Smooth muscle cell (in vitro differentiated cells): ENCODE measurements around the gene DOK5. TPM values are rescaled to one million over a fixed set of nuclear protein-coding genes. Genes with fewer than 3 reads are reported as not detected.

ENCODE experiments used
- DNase-seq: peaks from one replicate; lab custom pipeline; 2025; ENCODE audit not compliant: unreplicated experiment; lab: John Stamatoyannopoulos, UW
- H2AFZ ChIP-seq: fragments of 200-600 bp; sonication (generic); 2 replicates; pipeline ENCODE4 v1.6.0; 2016; ENCODE audit warnings: antibody characterized with exemption, low read depth, mild to moderate bottlenecking
- H3F3A ChIP-seq: fragments of 200-600 bp; sonication (generic); 2 replicates; pipeline ENCODE4 v1.6.0; 2017; ENCODE audit warnings: antibody characterized with exemption, low read depth
- H3K27ac ChIP-seq: fragments of 200-600 bp; sonication (generic); 2 replicates; pipeline ENCODE4 v1.5.1; 2016; ENCODE audit warnings: low read depth, mild to moderate bottlenecking
- H3K27me3 ChIP-seq: fragments of 200-600 bp; sonication (generic); 2 replicates; pipeline ENCODE4 v1.6.1; 2016; ENCODE audit warnings: low read depth, mild to moderate bottlenecking
- H3K36me3 ChIP-seq: fragments of 200-600 bp; sonication (generic); 2 replicates; pipeline ENCODE4 v1.5.1; 2016; ENCODE audit warnings: low read depth
- H3K4me1 ChIP-seq: fragments of 200-600 bp; sonication (generic); 2 replicates; pipeline ENCODE4 v1.5.1; 2016; ENCODE audit warnings: low read depth
- H3K4me2 ChIP-seq: fragments of 200-600 bp; sonication (generic); 2 replicates; pipeline ENCODE4 v1.6.0; 2016; ENCODE audit warnings: mild to moderate bottlenecking
- H3K4me3 ChIP-seq: fragments of 200-600 bp; sonication (generic); 2 replicates; pipeline ENCODE4 v1.5.1; 2016; ENCODE audit warnings: mild to moderate bottlenecking
- H3K79me2 ChIP-seq: fragments of 200-600 bp; sonication (generic); 2 replicates; pipeline ENCODE4 v1.6.0; 2016; ENCODE audit warnings: low read depth, mild to moderate bottlenecking
- H3K9ac ChIP-seq: fragments of 200-600 bp; sonication (generic); 2 replicates; pipeline ENCODE4 v1.6.0; 2016; ENCODE audit warnings: low read depth
- H3K9me3 ChIP-seq: fragments of 200-600 bp; sonication (generic); replicated peaks from 2 replicates; pipeline ENCODE4 v1.5.1; 2016; ENCODE audit warnings: low read depth
- H4K20me1 ChIP-seq: fragments of 200-600 bp; sonication (generic); 2 replicates; pipeline ENCODE4 v1.6.0; 2016; ENCODE audit warnings: low read depth
- WGBS: methylation state at CpG from one replicate; pipeline ENCODE4 v1.1.7; 2016; ENCODE audit warnings: low lambda C conversion rate; 5-methylcytosine and 5-hydroxymethylcytosine counted together
- polyA plus RNA-seq: library from polyadenylated mRNA; unstranded; fragments of >200 nt; fragmentation: Nextera tagmentation; extraction: Ambion mirVana; gene quantifications from 2 replicates; pipeline ENCODE4 v1.2.1, GENCODE V29; 2016
- total RNA-seq: library from RNA; depleted of rRNA; stranded (reverse); fragments of >200 nt; gene quantifications from 2 replicates; pipeline ENCODE4 v1.2.3, GENCODE V29; 2014
- TF ChIP-seq, protein P1 (sequence below): fragments of 200-600 bp; sonication (generic); IDR thresholded peaks from 2 replicates; pipeline ENCODE4 v1.5.1; 2017; ENCODE audit warnings: borderline replicate concordance, mild to moderate bottlenecking, antibody characterized with exemption; ENCODE audit not compliant: insufficient read depth, poor library complexity, severe bottlenecking

DOK5 gene
- total and polyA plus RNA-seq, 2 experiments from 2014 or later, result 7.7 to 10.4 TPM

- WGBS, result 96% methylated on average over 4 of the region's 4 CpGs
- Histone ChIP-seq H3K27me3 (peaks cover 12% of the 10 kb centered on the region), H2AFZ (no peak overlapping the region), H3K4me3 (no peak overlapping the region), H3K9me3 (no peaks in the 10 kb centered on the region), H3K36me3 (no peaks in the 10 kb centered on the region), H3K4me2 (no peak overlapping the region), H3K79me2 (peaks cover 9% of the 10 kb centered on the region), H3F3A (no peaks in the 10 kb centered on the region), H3K9ac (no peak overlapping the region), H3K27ac (no peak overlapping the region), H4K20me1 (no peaks in the 10 kb centered on the region), H3K4me1 (peaks cover 23% of the 10 kb centered on the region)
- TF ChIP-seq, protein P1, sequence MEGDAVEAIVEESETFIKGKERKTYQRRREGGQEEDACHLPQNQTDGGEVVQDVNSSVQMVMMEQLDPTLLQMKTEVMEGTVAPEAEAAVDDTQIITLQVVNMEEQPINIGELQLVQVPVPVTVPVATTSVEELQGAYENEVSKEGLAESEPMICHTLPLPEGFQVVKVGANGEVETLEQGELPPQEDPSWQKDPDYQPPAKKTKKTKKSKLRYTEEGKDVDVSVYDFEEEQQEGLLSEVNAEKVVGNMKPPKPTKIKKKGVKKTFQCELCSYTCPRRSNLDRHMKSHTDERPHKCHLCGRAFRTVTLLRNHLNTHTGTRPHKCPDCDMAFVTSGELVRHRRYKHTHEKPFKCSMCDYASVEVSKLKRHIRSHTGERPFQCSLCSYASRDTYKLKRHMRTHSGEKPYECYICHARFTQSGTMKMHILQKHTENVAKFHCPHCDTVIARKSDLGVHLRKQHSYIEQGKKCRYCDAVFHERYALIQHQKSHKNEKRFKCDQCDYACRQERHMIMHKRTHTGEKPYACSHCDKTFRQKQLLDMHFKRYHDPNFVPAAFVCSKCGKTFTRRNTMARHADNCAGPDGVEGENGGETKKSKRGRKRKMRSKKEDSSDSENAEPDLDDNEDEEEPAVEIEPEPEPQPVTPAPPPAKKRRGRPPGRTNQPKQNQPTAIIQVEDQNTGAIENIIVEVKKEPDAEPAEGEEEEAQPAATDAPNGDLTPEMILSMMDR, result no peak
- no peak for DNase-seq
Measured at GRCh38 chr20:54481442-54481841, 6.0 kb downstream of the DOK5 start.

DNA sequence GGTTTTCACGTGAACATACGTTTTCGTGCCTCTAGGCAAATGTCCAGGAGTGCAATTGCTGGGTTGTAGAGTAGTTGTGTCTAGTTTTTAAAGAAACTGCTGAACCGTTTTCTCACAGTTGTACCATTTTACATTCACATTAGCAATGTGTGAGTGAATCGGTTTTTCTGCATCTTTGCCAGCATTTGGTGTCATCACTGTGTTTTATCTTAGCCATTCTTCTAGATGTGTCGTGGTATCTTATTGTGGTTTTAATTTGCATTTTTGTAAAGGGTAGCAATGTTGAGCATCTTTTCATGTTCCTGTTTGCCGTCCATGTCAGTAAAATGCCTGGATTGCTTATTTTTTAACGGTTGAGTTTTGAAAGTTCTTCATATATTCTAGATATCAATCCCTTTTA lies 10.2 kb downstream of the DOK5 start:
- no peak for DNase-seq
- TF ChIP-seq, protein P1, result no peak
- Histone ChIP-seq H3K36me3 (no peaks in the 10 kb centered on the region), H3K4me2 (no peak overlapping the region), H3K79me2 (no peaks in the 10 kb centered on the region), H3F3A (no peaks in the 10 kb centered on the region), H3K9me3 (no peaks in the 10 kb centered on the region), H2AFZ (no peak overlapping the region), H3K27ac (no peak overlapping the region), H4K20me1 (no peaks in the 10 kb centered on the region), H3K9ac (no peak overlapping the region), H3K4me3 (no peak overlapping the region), H3K4me1 (no peaks in the 10 kb centered on the region), H3K27me3 (no peaks in the 10 kb centered on the region)
- WGBS, result 91% methylated on average over 8 of the region's 8 CpGs

DNA sequence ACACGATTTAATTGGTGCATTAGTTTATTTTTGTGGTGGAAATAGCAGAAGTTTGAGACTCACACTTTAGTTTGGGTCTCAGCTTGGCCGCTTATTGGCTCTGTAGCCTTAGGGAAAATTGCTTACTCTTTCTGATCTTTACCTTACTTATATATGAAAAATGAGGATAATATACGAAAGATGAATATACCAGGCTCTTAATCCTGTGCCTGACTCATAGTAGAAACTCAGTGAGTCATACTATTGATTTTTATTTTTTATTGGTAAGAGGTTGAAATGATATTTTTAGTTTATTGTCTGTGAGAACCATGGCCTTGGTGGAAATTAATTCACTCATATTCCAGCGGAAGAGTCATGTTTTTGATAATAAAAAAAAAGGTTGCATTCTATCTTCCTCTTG lies 11.2 kb downstream of the DOK5 start:
- H3K9me3 ChIP-seq, result no peaks in the 10 kb centered on the region
- H2AFZ ChIP-seq, result no peak overlapping the region
- no peak overlapping the region for H3K4me3 ChIP-seq
- TF ChIP-seq, protein P1, result no peak
- no peaks in the 10 kb centered on the region for H3K36me3 ChIP-seq
- no peak overlapping the region for H3K4me2 ChIP-seq
- H3F3A ChIP-seq, result no peaks in the 10 kb centered on the region
- DNase-seq, result no peak
- no peak overlapping the region for H3K27ac ChIP-seq
- no peaks in the 10 kb centered on the region for H3K4me1 ChIP-seq
- no peaks in the 10 kb centered on the region for H3K79me2 ChIP-seq
- no peaks in the 10 kb centered on the region for H3K27me3 ChIP-seq
- WGBS, result 97% methylated on average over 4 of the region's 4 CpGs
- H3K9ac ChIP-seq, result no peak overlapping the region
- no peaks in the 10 kb centered on the region for H4K20me1 ChIP-seq

DNA sequence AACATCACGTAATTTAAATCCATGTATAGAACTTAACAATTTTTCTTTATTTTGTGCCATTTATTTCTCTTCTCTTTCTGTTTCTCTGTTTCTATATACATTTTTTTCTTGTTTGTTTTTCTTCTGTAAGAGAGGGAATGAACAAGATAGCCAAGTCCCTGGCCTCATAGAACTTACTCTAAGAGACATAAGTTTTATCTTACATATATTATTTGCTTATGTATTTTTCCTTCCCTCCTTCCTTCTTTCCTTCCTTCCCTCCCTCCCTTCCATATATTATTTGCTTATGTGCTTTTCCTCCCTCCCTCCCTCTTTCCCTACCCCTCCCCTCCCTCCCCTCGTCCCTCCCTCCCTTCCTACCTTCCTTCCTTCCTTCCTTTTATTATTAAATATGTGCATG lies 13.0 kb downstream of the DOK5 start:
- H2AFZ ChIP-seq, result no peak overlapping the region
- no peaks in the 10 kb centered on the region for H3K27me3 ChIP-seq
- no peaks in the 10 kb centered on the region for H3F3A ChIP-seq
- H3K4me3 ChIP-seq, result no peak overlapping the region
- H3K9ac ChIP-seq, result no peak overlapping the region
- H3K36me3 ChIP-seq, result no peaks in the 10 kb centered on the region
- no peak overlapping the region for H3K27ac ChIP-seq
- DNase-seq, result no peak
- no peaks in the 10 kb centered on the region for H3K9me3 ChIP-seq
- no peaks in the 10 kb centered on the region for H3K4me1 ChIP-seq
- TF ChIP-seq, protein P1, result no peak
- H4K20me1 ChIP-seq, result no peaks in the 10 kb centered on the region
- whole genome bisulfite sequencing, result 97% methylated on average over 1 of the region's 2 CpGs
- no peak overlapping the region for H3K4me2 ChIP-seq
- H3K79me2 ChIP-seq, result no peaks in the 10 kb centered on the region
